Tibial artery (tissue), 4 donors: ENCODE results near the gene RBM27.
A peak's percentile ranks its signal among the peaks of the same experiment; 100 is the strongest.

Experiments used
- DNase-seq, 2 donors: peaks; one replicate each; pipeline ENCODE4 v3.0.0-alpha.2; 2019
- H3K27ac ChIP-seq, 2 donors: fragments of 200-600 bp; sonication (generic) in 1 of 2; 1 replicate in 1 of 2; 2 replicates in 1 of 2; pipeline ENCODE4 v1.5.1; 2018 to 2019; ENCODE audit warnings: mild to moderate bottlenecking in 1 of 2
- H3K27me3 ChIP-seq, 2 donors: fragments of 200-600 bp; sonication (generic) in 1 of 2; one replicate each; pipeline versions ENCODE4 v1.5.1 to v1.6.0; 2016 to 2019
- H3K36me3 ChIP-seq, 3 donors: fragments of 200-600 bp; sonication (generic) in 2 of 3; one replicate each; pipeline ENCODE4 v1.5.1; 2016 to 2019; ENCODE audit warnings: mild to moderate bottlenecking in 2 of 3
- H3K4me1 ChIP-seq, 4 donors: fragments of 200-600 bp; sonication (generic) in 2 of 4; 1 replicate in 3 of 4; 2 replicates in 1 of 4; pipeline ENCODE4 v1.5.1; 2016 to 2019
- H3K4me3 ChIP-seq, 2 donors: fragments of 200-600 bp; sonication (generic) in 1 of 2; 1 replicate in 1 of 2; 2 replicates in 1 of 2; pipeline ENCODE4 v1.5.1; 2018 to 2019; ENCODE audit warnings: mild to moderate bottlenecking in 2 of 2
- H3K9me3 ChIP-seq, 3 donors: fragments of 200-600 bp; sonication (generic) in 1 of 3; one replicate each; pipeline ENCODE4 v1.5.1; 2016 to 2019
- CTCF ChIP-seq, 2 experiments: fragments of 200-600 bp in 1 of 2; fragments of 450-650 bp in 1 of 2; IDR thresholded peaks; one replicate each; pipeline ENCODE4 v1.5.1; 2017 to 2019; ENCODE audit warnings: antibody characterized with exemption in 2 of 2, mild to moderate bottlenecking in 1 of 2, moderate library complexity in 1 of 2
- intact Hi-C: fragments of 100-400 bp; cut with DNase I; formaldehyde crosslinking; loops from one replicate; pipeline ENCODE4 v1.15.0; 2023; ENCODE audit warnings: low total_unique reads

Gene RBM27

GRCh38 chr5:146222005-146222404, 18.6 kb downstream of the RBM27 start:
- Histone ChIP-seq H3K4me1 (peaks cover 0 to 31% (median 5%) of the 10 kb centered on the region in 4 donors), H3K27me3 (no peaks in the 10 kb centered on the region), H3K36me3 (peaks cover 0 to 25% (median 11%) of the 10 kb centered on the region in 3 donors), H3K27ac (no peak overlapping the region), H3K4me3 (no peak overlapping the region), H3K9me3 (no peaks in the 10 kb centered on the region)
- TF ChIP-seq CTCF (IDR thresholded peaks at IDR 0.05), result no peak
- DNase-seq, result no peak
- intact Hi-C loops, result no loop called here

GRCh38 chr5:146223179-146223578, 19.8 kb downstream of the RBM27 start:
- DNase-seq, result no peak
- no peak for TF ChIP-seq CTCF (IDR thresholded peaks at IDR 0.05)
- no peaks in the 10 kb centered on the region for H3K27me3 ChIP-seq
- H3K4me3 ChIP-seq, result no peak overlapping the region
- no peaks in the 10 kb centered on the region for H3K9me3 ChIP-seq
- peaks cover 0 to 25% (median 11%) of the 10 kb centered on the region in 3 donors for H3K36me3 ChIP-seq
- H3K4me1 ChIP-seq, result peaks cover 0 to 22% (median 5%) of the 10 kb centered on the region in 4 donors
- H3K27ac ChIP-seq, result no peak overlapping the region
- intact Hi-C loops, result no loop called here

GRCh38 chr5:146229222-146229621, 25.8 kb downstream of the RBM27 start:
- Histone ChIP-seq H3K4me3 (no peak overlapping the region), H3K4me1 (peaks cover 0 to 25% (median 15%) of the 10 kb centered on the region in 4 donors), H3K27me3 (no peaks in the 10 kb centered on the region), H3K9me3 (no peaks in the 10 kb centered on the region), H3K27ac (no peak overlapping the region), H3K36me3 (peaks cover 20 to 45% (median 28%) of the 10 kb centered on the region in 3 donors)
- no peak for DNase-seq
- intact Hi-C loops, result no loop called here
- TF ChIP-seq CTCF (IDR thresholded peaks at IDR 0.05), result no peak

GRCh38 chr5:146232223-146232622, 28.8 kb downstream of the RBM27 start:
- Histone ChIP-seq H3K36me3 (peaks cover 27 to 56% (median 32%) of the 10 kb centered on the region in 3 donors), H3K27me3 (no peaks in the 10 kb centered on the region), H3K27ac (peak overlapping the region; percentile 61 to 68), H3K9me3 (no peaks in the 10 kb centered on the region), H3K4me1 (peaks cover 0 to 28% (median 15%) of the 10 kb centered on the region in 4 donors), H3K4me3 (no peak overlapping the region)
- TF ChIP-seq CTCF (IDR thresholded peaks at IDR 0.05), result no peak
- no peak for DNase-seq
- intact Hi-C loops, result no loop called here

- no peak for DNase-seq
- H3K36me3 ChIP-seq, result peaks cover 38 to 68% (median 43%) of the 10 kb centered on the region in 3 donors
These were observed 30.0 kb downstream of the RBM27 start for GRCh38 chr5:146233441-146233840.

More at GRCh38 chr5:146233441-146233840, 30.0 kb downstream of the RBM27 start:
- H3K4me1 ChIP-seq, result peaks cover 0 to 28% (median 15%) of the 10 kb centered on the region in 4 donors
- H3K9me3 ChIP-seq, result no peaks in the 10 kb centered on the region
- no peaks in the 10 kb centered on the region for H3K27me3 ChIP-seq
- no peak overlapping the region for H3K4me3 ChIP-seq
- intact Hi-C loops, result no loop called here
- TF ChIP-seq CTCF (IDR thresholded peaks at IDR 0.05), result no peak
- H3K27ac ChIP-seq, result peak overlapping the region; percentile 61 to 68
